HG03432 (cell line): Measurements from ENCODE around the gene PRSS50.

Source experiments
- ATAC-seq: cut with Tn5 transposase; IDR thresholded peaks from one replicate; pipeline ENCODE4 v1.9.1; 2021; ENCODE audit warnings: mild to moderate bottlenecking, moderate library complexity; ENCODE audit not compliant: unreplicated experiment

PRSS50 gene

DNA sequence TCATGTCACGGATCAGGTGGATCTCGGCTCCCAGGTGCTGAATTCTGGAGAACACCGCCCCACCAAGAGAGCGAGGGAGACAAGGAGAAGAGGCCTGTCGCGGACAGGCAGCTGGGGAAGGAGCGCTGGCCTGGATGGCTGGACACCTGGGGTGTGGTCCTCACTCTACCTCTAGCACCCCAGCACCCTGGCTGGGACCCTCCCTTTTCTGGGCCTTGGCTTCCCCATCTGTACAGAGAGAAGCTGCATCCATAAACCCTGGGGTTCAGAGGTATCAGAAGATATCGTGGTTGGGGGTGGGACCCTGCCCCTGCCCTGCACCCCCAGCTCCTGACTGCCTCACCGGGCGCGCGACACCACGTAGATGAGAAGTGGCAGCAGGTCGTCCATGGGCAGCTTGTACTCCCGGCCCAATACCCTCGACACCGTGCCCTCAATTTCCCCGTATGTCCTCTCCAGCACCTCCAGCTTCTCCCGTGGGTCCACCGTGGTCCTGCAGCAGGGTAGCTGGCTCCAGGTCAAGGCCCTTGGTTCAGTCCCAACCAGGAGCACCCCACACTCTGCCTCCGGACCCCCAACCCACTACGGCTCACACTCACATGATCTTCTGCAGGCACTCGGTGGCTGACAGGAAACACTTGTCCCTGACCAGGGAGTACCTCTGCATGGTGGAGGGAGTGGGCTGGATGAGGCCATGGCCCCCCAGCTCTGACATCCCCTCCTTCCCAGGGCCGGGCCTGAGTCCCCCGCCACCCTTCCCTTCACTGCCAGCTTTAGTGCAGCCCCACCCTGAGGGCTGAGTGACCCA lies 45.9 kb downstream of the PRSS50 start:
- ATAC-seq = no peak

DNA sequence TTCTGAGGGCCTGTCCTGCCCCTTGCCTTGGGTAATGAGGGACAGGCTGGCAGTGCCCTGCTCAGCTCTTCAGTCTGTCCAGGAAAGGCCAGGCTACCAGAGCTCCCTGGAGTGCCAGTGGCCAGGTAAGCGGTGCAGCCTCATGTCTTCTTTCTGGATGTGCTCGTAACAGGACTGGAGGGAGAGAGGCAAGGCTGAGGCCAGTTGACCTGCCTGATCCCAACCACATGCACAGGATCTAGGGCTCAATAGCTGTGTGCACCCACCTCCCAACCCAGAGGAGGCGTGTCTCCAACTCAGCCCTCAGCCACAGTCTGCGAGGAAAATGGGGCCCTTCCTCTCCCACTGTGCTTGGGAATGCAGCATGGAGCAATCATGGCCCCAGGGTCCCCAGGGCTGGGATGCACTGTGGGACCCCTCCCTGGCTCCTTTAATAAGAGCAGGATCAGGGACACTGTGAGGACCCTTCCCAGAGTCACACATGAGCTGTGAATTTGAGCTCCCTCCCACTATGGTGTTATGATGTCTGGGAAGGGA lies 46.7 kb downstream of the PRSS50 start:
- ATAC-seq = no peak

DNA sequence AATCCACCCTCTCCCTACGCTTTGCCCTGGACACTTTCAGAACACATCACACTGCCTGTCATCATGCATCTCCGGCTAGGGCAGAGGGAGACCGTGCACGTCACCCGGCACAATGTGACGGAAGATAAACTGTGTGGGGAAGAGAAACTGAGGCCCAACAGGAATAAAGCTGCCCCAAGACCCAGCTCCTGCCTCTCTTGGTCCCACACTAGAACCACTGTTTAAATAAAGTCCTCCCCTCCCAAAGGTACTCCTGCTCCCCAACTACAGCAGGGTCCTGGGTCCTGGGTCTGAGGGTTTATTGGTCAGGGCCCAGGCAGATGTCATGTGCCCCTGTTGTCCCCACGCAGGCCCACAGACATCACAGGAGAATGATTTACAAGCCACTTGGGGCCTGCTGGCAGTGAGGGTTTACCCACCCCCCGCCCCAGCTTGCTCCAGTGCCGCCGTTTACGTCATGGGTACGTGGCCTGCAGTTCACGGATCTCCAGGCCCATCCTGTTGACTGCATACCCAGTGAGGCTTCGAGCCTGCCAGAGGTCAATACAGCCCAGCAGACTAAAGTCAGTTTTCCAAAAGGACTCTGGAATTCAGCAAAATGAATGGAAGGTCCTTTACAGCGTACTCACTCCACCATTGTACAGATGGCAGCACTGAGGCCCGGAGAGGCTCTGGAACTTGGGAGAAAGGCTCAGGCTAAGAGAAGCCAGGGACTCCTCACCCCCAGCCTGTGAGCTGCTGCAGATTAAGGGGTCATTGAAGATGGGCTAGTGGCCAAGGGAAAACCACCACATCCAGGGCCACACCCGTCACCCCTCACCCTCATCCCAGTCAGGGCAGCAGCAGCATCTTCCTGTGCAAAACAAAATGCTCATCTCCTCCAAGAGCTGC lies 47.4 kb downstream of the PRSS50 start:
- ATAC-seq = no peak

DNA sequence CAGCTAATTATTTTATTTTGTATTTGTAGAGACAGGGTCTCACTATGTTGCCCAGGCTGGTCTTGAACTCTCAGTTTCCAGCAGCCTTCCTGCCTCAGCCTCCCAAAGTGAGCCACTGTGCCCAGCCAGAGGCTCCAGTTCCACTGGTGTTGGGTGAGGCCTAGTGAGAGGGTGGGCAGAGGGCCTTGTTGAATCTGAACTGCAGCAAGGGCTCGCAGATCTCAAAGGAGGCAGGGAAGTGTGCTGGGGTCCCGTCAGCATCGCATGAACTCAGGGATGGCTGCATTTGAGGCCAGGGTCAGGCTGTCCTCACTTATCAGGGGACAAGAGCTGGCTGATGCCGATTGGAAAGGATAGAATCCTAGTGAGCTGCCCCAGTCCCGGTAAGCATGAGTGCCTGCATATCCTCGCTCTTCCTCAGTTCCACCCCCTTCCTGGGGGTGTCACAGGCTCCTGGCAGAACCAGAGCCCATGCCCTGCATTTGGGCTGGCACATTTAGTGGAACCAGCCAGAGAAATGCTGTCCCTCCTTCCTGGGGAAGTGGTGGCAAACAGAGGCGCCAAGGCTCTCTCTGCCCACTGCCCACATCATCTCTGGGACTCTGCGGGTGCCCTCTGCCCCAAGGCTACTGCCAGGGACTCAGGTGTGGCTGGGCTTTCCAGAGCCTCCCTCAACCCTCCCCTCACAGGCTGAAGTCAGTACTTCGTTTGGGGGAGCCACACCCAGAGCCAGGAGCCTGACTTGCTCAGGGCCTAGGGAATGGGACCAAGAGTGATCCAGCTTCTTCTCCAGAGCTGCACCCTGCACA lies 48.3 kb downstream of the PRSS50 start:
- ATAC-seq = no peak

DNA sequence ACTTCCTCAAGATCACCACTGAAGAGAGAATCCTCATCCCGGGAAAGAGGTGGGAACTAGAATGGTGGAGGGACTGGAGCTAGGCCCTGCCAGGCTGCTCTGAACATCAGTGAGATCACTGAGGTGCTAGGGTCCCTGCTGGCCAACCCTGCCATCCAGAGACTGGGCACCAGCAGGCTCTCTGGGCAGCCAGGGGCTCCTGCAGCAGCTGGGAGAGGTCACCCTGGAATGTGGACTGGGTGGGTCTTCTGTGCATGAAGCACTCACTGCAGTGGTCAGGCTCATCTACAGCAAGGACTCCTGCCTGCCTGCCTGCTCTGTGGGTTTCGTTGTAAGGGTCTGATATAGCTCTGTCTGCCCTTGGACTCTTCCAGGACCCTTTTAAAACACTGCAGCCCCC lies 49.1 kb downstream of the PRSS50 start:
- no peak for ATAC-seq

DNA sequence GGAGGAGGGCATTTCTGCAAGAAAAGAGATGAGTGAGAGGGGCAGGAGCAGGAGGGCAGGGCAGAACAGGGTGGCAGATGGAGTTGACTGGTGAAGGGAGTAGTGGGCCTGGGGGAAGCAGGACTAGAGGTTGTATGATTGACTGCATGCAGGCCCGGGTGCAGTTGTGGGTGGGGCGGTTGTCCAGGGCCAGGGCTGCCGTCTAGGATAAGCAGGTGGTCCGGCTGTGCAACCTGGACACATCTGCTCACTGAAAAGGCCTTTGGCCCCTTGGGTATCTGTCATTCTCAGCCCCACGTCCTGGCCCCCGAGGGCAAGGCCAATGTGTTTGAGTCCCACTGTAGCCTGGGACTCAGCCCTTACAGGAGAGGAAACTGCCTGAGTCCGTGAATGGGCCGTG lies 49.6 kb downstream of the PRSS50 start:
- ATAC-seq = no peak

DNA sequence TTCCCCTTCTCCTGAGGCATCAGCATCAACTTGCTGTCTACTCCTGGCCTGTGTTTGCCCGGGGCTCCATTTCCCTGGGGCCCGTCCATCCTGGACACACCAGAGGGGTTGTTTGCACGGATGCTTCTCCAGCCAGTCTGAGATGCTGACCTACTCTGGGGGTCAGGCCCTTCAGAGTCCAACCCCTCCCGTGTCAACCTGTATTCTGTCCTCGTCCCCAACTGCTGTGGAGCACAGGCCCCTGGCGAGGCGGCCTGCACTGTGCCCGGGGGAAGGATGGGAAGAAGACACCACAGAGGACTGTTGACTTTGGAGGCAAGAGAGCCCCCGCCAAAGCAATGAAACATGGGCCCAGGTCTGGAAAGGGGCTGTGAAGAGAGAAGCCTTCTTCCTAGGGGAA lies 50.0 kb downstream of the PRSS50 start:
- no peak for ATAC-seq

DNA sequence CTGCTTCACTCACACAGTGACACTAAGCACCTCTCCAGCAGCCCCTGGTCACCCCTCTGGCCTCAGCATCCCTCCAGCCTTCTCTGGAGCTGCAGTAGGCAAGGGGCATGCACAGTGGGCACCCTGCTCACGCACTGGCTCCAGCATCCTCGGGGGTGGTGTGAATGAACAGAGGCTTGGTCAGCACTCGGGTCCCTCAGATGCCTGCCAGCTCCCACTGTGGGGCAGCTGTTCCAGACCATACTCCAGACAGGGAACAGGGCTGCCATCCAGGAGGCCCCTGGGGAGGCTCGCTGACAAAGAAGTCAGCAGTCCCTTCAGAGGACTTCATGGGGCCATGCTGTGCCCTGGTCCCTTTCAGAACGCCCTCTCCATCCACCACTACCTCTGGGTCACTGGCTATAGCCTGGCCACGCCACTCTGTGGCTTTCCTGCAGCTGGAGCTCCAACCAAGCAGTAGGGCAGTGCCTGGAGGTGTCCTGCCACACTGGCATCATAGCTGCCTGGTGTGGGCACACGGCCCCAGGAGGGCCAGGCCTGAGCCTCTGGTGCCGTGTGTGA lies 50.5 kb downstream of the PRSS50 start:
- ATAC-seq = no peak

DNA sequence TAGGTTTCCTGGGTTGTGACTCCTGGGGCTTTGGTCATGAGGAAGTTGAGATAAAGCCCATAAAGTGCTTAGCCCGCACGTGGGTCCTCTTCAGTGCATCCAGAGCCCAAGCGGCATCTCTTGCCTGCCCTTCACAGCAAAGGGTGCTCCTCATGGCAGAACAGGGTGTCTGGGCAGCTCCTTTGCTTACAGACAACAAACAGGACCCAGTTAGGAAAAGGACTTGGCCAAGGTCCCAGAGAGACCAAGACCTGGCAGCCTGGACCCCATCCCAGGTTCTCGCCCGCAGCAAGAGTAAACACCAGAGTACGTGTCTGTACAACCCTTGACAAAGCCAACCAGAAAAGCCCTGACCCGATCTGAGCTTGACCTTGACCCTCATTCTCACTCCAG lies 51.2 kb downstream of the PRSS50 start:
- ATAC-seq = no peak

DNA sequence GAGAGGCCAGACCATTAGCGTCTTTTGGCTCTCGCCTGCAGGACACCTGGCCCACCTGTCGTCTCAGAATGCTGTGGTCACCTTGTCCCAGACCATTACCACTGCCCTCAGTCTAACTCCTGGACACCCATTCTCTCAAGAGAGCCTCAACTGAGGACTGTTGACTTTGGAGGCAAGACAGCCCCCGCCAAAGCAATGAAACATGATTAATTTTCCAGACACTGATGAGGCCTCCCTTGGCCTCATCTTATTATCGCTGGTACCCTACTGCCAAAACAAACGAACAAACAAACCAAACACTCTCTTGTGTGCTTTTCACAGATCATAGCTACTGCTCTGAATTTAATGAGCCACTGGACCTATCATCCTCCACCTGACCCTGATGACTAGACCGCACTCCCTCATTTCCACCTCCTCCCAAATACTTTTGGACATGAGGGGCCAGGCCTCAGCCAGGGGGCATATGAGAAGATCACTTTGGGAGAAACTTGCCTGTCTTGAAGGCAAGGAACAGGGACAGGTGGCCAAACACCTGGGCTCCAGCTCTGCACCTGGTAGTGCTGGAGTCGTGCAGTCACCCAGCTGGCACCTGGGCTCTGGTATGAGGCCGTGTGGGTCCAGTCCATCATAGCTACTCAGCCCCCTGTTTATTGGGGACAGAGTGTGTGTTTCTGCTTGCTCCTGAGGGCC lies 51.8 kb downstream of the PRSS50 start:
- ATAC-seq = no peak

DNA sequence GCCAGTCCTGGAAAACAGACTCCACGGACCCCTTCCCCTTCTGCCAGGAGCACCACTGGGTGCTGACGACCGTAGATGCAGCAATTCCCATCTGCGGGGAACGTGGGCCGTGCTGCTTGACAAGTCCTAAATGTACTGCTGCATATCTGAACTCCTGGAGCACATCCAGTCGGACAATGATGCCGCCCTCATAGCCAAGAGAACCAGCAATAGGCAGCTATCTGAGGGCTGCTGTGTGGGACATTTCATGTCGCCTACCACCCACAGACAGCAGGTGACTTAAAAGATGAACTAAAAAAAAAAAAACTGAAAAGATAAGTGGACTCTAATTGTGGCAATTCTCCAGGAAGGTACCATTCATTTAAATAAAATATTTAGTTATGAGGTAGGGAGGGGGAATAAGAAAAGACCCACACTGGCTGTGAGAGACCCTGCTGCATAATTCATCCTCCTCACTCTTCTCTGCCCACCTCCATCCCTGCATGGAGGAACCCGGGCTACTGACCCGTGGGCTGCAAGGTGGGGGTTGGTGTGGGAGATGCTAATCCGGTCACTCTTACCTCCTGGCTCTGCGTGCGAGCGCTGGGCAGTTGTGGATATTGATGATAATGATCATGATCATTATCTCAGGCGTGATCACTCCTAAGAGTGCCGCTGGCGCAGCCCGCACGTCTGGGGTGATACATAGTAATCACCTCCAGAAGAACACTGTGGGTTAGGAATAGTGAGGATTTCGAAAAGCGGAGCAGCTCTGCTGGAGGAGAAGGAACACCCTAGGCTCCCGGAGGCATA lies 52.5 kb downstream of the PRSS50 start:
- ATAC-seq = no peak

DNA sequence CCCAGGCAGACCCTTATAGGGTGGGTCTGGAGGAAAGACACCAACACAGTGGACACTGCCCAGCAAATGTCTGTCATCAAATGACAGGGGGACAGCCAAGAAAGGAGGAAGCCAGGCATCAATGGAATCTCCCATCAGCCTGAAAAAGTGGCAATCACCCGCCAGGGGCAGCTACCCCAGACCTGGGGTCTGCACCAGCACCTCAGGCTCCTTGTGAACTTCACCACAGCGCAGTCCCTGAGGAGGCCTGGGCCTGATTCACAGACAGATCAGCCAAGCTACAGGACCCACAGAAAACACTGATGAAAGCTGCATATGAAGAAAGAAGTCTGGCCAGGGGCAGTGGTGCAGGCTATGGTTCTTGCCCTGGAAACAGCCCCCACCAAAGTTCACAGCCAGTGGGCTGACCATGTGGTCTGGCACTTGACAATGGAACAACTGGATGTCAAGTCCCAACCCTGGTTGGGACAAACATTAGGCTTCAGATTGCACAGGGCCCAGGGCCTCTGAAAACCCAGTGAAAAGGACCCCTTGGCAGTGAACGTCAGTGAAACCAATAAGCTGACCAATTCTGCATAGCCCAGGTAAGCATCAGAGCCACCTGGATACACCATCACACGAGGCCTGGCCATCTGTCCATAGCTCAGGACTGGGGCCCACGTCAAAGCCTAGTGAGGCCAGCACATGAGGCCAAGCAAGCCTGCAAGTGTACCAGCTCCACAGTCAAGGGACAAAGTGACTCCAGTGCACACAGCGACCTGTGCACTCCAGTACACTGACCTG lies 53.3 kb downstream of the PRSS50 start:
- ATAC-seq = no peak

DNA sequence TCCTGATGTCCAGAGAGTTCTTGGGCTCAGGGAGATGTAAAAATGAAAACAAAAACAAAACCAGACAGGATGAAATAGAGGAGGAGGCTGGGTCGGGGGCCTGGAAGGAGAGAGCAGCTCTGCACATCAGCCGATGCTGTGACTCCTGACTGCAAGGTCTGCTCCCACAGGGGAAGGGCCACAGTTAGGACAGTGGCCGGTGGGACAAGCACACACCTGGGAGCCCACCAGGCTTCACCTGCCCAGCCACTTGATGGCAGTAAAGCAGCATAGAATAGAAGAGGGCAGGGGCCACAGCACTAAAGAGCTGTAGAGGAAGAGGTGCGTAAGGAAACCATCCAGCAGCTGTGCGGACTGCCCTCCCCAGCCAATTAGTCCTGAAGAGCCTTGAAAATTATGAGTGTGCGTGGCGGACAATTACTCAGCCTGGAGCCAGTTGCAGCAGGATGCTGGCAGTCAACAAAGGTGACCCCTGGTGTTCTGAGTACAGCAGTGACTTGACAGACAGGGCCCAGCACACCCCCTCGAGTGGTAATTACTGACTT lies 54.0 kb downstream of the PRSS50 start:
- no peak for ATAC-seq

DNA sequence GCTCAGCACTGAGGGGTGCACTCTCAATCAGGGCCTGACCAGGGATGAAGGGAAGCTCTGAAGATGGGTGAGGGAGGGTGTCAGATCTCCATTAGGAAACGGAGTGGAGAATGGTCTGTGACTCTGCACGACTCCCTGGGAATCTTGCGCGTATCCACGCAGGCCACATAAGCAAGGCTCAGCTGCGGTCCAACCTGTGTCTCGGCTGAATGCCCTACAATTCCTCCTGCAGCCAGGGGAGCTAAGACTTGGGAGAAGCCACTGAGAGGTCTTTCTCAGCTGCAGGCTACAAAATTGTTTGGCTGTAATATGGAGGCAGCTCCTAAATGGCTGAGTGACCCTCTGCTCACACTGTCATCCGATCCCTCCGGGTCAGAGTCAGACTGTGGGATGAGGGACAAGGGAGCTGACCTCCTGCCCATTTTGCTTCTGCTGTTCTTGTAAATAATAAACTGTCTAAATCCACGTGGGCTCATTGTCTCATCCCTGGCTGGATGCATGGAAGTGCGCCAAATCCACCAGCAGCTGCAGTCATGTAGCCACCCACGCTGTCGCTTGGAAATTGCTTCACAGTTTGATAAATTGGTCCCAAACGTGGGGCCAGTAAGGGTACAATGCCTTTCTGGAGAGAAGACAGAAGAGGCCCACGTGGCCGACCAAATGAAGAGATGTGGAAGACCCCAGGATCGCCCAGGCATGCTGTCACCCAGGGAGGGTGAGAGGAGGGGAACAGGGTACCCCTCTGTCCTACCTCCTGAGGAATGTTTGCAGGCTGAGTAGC lies 54.7 kb downstream of the PRSS50 start:
- ATAC-seq = no peak
